GM19025 (cell line): ENCODE results near the gene SUGP2.

Source experiments
- ATAC-seq: cut with Tn5 transposase; IDR thresholded peaks from one replicate; pipeline ENCODE4 v1.9.1; 2021; ENCODE audit warnings: mild to moderate bottlenecking, low read depth, moderate library complexity; ENCODE audit not compliant: unreplicated experiment

SUGP2 gene

DNA sequence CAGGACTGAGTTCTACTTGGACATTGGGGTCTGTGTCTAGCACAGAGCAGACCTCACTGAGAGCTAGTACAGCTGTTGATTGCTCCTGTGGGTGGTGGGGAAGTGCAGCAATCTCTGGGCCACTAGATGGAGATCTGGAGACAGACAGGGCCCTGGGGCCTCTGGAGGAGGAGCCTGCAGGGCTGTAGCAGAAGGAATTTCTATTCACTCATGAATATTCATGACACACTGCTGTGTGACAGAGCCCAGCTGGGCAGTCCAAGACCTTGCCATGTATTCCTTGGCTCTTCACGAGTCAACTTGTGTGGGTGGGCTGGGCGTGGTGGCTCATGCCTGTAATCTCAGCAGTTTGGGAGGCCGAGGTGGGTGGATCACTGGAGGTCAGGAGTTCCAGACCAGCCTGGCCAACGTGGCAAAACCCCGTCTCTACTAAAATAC is 37.5 kb downstream of the SUGP2 start:
- no peak for ATAC-seq

- no peak for ATAC-seq
Measured at GRCh38 chr19:18993115-18993514, 40.2 kb downstream of the SUGP2 start.

DNA sequence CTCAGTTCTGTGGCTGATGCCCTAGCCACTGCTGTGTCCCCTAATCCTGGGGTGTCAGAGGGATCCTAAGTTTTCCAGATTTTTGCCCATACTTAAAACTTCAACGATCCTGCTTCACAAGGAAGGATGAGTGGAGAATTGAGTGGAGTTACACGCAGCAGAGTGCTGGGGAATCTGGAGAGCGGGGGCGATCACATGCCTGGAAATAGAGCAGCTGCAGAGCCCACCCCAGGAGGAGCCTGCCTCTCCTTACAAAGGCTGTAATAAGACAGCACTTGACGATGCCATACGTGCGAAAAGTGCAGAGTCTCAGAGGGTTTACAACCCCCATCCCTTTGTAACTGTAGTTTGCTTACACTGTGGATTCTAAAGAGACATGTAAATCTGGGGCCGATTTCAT is 40.6 kb downstream of the SUGP2 start:
- no peak for ATAC-seq

DNA sequence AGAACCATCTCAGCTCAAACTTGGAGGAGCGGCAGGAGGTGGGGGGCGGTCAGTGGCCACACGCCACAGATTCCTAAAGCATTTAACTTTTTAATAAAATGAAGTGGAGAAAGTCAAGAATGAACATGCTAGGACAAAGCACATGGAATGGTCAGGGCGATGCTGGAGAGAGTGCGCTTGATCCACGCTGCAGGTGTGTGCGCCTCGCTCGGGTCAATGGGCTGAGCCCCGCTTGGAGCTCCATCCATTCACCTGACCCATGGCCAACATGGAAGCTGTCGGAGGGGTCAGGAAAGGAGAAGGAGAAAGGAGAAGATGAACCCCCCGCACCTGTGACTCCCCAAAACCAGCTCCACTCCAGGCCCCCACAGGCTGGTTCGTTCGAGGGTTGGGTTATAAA is 41.8 kb downstream of the SUGP2 start:
- no peak for ATAC-seq

GRCh38 chr19:18991006-18991405 is 42.3 kb downstream of the SUGP2 start:
- no peak for ATAC-seq

DNA sequence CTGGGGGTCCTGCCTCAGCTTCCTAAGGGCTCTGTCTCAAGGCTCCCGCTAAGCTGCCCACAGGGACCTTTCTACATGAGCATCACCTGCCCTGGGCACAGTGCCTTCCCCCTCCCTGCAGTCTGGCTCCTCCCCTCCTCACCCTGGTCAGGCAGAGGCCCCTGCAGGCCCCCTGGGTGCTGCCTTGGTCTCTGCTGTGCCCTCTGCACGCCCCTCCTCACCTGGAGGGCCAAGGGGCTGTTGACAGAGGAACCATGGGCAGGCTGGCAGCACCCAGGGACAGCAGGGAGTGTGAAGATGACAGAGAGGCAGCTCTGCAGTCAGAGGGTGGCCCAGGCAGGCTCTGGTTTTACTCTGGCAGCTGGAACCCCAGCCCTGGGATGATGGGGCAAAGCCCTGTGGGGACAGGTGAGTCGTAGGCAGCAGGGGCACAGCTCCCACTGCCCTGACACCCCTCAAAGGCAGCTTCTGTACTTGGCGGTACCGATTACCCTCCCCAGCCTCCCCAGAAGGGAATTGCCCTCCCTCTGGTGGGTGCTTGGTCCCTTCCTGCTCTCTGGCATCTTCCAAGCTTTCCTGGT is 43.1 kb downstream of the SUGP2 start:
- no peak for ATAC-seq

- ATAC-seq: no peak
Measured at GRCh38 chr19:18989316-18989715, 44.0 kb downstream of the SUGP2 start.

GRCh38 chr19:18987456-18987855 is 45.9 kb downstream of the SUGP2 start:
- ATAC-seq: no peak

- no peak for ATAC-seq
Measured at GRCh38 chr19:18985257-18985656, 48.1 kb downstream of the SUGP2 start.

GRCh38 chr19:18984251-18984650 is 49.1 kb downstream of the SUGP2 start:
- no peak for ATAC-seq

DNA sequence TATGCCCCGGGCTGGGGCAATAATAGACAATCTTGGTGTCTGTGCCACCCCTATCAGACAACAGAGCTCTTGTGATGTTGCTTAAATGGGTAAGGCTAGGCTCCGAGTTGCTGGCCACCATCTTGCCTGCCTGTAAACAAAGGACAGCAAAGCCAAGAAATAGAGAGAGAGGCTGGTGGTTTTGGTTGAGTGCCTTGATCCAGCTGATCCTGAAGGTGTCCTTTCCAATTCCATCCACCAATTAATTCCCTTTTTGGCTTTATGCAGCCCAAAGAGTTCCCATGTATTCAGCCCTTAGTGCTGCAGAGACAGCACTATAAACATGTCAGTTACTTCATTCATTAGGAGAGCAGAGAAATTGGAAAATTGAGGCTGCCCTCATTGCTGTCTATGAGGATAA is 50.6 kb downstream of the SUGP2 start:
- ATAC-seq: no peak

DNA sequence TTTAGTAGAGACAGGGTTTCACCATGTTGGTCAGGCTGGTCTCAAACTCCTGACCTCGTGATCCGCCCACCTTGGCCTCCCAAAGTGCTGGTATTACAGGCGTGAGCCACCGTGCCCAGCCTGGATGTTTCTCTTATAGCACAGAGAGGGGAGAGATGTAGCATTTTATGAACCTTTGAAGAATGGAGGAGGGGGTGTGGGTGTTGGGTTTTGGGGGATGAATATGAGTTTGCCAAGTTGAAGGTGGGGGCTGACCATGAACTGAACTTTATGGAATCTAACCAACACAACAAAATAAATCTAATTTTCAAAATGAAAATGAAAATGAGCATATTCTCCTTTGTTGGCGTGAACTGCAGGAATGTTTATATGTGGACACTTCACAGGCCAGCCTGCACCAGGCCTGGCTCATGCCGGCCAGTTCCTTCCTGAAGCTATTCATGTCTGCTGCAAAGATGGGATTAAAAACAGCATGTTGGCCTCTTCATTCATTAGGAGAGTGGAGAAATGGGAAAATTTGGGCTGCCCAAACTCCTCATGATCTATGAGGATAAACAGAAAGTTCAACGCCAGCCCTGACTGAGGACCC is 52.8 kb downstream of the SUGP2 start:
- ATAC-seq: no peak

DNA sequence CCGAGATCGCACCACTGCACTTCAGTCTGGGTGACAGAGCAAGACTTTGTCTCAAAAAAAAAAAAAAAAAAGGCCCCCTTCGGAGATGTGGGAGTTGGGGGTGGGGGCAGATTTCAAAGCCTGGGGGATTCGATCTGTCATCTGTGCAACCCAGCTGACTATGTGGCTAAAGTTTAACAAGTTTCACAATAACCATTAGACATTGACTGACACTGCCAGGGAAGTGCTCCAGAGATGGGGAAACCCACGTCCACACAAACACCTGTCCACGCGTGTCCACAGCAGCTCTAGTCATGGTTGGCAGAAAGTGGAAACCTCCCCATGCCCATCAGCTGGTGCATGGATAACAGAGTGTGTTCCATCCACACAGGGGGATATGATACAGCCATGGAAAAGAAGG is 54.7 kb downstream of the SUGP2 start:
- ATAC-seq: no peak

GRCh38 chr19:18975869-18976268 is 57.4 kb downstream of the SUGP2 start:
- ATAC-seq: no peak

GRCh38 chr19:18975011-18975410 is 58.3 kb downstream of the SUGP2 start:
- no peak for ATAC-seq

GRCh38 chr19:18972851-18973250 is 60.5 kb downstream of the SUGP2 start:
- no peak for ATAC-seq

DNA sequence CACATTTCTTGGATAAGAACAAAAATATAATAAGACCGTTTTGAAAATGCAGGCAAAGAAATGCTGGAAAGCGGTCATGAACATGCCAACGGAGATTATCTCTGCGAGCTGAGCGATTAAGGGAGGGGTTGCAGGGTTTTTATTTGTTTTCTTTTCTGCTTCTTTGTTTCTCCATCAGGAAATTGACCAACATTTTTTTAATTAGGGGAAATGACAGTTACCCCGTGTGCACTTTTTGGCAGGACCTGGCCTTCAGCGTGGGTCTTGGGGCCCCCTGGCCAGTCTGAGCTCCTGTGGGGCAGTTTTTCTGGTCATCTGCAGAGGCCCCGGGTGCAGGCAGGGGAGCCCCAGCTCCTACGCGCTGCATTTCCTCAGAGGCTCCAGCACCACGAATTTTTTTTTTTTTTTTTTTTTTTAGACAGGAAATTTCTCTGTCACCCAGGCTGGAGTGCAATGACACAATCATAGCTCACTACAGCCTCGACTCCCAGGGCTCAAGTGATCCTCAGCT is 61.0 kb downstream of the SUGP2 start:
- ATAC-seq: no peak

DNA sequence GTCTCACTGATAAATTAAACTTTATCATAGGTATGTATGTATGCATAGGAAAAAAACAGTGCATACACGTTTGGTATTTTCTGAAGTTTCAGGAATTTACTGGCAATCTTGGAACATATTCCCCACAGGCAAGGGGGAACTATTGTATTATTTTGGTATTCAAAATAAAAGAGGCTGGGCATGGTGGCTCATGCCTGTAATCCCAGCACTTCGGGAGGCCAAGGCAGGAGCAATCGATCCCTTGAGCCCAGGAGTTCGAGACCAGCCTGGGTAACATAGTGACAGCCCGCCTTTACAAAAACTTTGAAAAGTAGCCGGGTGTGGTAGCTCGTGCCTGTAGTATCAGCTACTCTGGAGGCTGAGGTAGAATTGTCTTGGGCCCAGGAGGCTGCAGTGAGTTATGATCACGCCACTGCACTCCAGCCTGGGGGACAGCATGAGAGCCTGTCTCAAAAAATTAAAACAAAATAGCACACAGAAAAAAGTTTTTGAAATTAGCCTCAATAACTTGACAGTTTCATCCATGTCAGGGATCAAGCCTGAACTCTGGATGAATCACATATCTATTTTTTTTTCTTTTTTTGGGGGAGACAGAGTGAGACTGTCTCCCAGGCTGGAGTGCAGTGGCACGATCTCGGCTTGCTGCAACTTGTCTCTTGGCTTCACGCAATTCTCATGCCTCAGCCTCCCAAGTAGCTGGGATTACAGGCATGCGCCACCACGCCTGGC is 63.2 kb downstream of the SUGP2 start:
- ATAC-seq: no peak

DNA sequence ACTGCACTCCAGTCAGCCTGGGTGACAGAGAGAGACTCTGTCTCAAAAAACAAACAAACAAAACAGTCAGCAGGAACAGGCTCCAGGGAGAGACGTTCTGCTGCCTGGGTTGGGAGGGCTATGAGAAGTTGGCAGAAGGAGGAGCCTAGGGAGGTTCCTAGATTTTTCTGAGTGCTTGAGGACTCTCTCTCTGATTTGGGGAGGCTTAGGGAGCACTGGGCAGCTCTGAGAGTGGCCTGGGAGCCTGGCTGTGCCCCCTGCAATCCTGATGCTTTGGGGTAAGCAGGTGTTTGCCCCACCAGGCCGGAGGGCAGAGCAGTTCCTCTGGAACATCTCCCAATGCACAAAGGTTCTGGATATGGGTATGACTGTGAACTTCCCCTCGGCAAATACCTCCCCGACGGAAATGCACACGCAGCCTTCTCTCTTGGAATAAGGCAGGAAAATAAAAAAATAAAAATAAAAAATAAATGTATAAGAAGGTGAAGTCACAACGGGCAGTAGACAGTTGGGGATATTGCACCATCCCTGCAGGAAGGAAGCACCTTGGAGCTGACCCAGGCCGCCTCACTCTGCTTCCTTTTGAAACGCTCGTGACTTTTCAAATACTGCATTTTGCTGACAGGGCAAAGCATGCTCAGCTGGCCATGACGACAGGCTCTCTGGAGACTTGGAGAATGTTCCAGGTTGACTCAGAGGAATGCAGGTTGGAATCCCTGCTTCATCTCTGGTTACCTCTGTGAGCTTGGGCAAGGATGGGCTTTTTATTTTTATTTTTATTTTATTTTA is 65.8 kb downstream of the SUGP2 start:
- ATAC-seq: no peak

DNA sequence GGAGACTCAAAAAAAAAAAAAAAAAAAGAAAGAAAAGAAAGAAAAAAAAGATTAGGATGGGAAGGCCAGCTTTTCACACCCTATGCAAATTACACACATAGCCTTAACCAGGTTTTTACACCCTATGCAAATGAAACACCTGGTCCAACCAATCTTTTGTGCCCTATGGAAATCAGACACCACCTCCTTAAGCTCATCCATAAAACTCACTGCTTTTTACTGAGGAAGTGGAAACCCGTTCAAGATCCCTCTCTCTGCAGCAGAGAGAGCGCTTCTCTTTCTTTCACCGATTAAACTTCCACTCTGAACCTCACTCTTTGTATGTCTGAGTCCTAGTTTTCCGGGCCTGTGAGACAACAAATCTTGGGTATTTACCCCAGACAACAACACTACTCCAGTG is 67.0 kb downstream of the SUGP2 start:
- ATAC-seq: no peak

DNA sequence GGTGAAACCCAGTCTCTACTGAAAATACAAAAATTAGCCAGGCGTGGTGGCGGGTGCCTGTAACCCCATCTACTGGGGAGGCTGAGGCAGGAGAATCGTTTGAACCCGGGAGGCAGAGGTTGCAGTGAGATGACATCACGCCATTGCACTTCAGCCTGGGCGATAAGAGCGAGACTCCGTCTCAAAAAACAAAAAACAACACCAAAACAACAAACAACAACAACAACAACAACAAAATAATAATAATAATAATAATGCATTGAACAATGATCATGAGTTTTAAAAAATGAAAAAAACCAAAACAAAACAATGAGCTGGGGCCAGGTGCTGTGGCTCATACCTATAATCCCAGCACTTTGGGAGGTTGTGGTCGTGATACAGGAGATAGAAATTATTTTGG is 69.2 kb downstream of the SUGP2 start:
- no peak for ATAC-seq
